Upper lobe of left lung (tissue), 4 donors: ENCODE measurements around the gene ADIPOR2.

ENCODE experiments used
- POLR2A ChIP-seq, 4 donors: fragments of 450-650 bp; IDR thresholded peaks; one replicate each; pipeline ENCODE4 v1.5.1; 2016 to 2017; ENCODE audit warnings: antibody characterized with exemption in 4 of 4, mild to moderate bottlenecking in 2 of 4
- TF ChIP-seq, protein P1 (sequence below), 6 experiments: fragments of 450-650 bp in 4 of 6; fragments of 200-600 bp in 2 of 6; sonication (generic) in 2 of 6; IDR thresholded peaks; one replicate each; pipeline ENCODE4 v1.5.1; 2016 to 2019; ENCODE audit warnings: antibody characterized with exemption in 6 of 6

DNA sequence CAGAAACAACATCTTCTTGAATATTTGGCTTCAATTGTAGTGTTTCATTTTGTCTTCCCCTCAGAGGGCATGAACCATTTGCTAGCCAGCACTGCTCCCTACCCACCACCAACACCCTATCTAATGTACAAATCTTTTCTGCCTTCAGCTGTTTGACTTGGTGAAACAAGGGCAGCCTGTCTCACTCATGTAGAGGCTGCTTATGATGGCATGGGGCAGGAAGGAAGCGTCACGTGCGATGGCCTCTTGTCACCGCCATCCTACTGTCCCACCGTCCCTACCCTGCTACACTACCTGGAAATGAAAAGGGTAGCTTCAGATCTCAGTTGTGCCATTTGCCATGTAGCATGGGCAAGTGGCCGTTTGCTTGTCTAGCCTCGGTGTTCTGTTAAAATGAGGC is 99.6 kb downstream of the ADIPOR2 start:
- TF ChIP-seq, protein P1, sequence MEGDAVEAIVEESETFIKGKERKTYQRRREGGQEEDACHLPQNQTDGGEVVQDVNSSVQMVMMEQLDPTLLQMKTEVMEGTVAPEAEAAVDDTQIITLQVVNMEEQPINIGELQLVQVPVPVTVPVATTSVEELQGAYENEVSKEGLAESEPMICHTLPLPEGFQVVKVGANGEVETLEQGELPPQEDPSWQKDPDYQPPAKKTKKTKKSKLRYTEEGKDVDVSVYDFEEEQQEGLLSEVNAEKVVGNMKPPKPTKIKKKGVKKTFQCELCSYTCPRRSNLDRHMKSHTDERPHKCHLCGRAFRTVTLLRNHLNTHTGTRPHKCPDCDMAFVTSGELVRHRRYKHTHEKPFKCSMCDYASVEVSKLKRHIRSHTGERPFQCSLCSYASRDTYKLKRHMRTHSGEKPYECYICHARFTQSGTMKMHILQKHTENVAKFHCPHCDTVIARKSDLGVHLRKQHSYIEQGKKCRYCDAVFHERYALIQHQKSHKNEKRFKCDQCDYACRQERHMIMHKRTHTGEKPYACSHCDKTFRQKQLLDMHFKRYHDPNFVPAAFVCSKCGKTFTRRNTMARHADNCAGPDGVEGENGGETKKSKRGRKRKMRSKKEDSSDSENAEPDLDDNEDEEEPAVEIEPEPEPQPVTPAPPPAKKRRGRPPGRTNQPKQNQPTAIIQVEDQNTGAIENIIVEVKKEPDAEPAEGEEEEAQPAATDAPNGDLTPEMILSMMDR (IDR thresholded peaks at IDR 0.05), result no peak
- no peak for TF ChIP-seq POLR2A (IDR thresholded peaks at IDR 0.05)
